Endothelial cell of umbilical vein (primary cell): ENCODE results near the gene DNMT1. TPM values are rescaled to one million over a fixed set of nuclear protein-coding genes. Genes with fewer than 3 reads are reported as not detected.

Experiments
- BruUV-seq: library from RNA; stranded (reverse); fragments of 400-500 nt; replicated peaks from 2 replicates; lab custom pipeline; 2021; lab: Mats Ljungman, UMichigan
- CTCF ChIA-PET: fragments of 300-600, 350-600 bp; sonication (Branson Sonifier 250); formaldehyde crosslinking; loops from one replicate; lab custom pipeline; 2021; ENCODE audit warnings: antibody characterized with exemption, inconsistent platforms; lab: Charles Lee
- POLR2A ChIA-PET: fragments of 300-600, 350-600 bp; sonication (Branson Sonifier 250); formaldehyde crosslinking; loops from one replicate; lab custom pipeline; 2021; ENCODE audit warnings: antibody characterized with exemption, inconsistent platforms; lab: Charles Lee
- DNase-seq: peaks from one replicate; pipeline ENCODE4 v3.0.0-alpha.2; 2011; ENCODE audit warnings: low read depth, low spot score
- FAIRE-seq: peaks from 2 replicates; lab custom pipeline; 2011; peaks lifted over from hg19 to GRCh38; lab: Jason Lieb, UNC
- H2AFZ ChIP-seq: 2 replicates; pipeline ENCODE4 v1.6.0; 2012; ENCODE audit warnings: low read depth, low read length, control low read depth, inconsistent platforms
- H3K27ac ChIP-seq: 2 replicates; pipeline ENCODE4 v1.5.1; 2011; ENCODE audit warnings: low read depth, mild to moderate bottlenecking, control low read depth, low read length, moderate library complexity; ENCODE audit not compliant: insufficient read depth
- H3K27me3 ChIP-seq, 2 experiments: 2 replicates each; pipeline versions ENCODE4 v1.6.0 to v1.6.1; 2011; ENCODE audit warnings: low read length in 2 of 2, mixed read lengths in 1 of 2; ENCODE audit not compliant: control insufficient read depth in 2 of 2, insufficient read depth in 2 of 2
- H3K36me3 ChIP-seq, 2 experiments: 2 replicates in 1 of 2; 3 replicates in 1 of 2; pipeline ENCODE4 v1.5.1; 2011; ENCODE audit warnings: low read length in 2 of 2, mild to moderate bottlenecking in 1 of 2, moderate library complexity in 1 of 2; ENCODE audit not compliant: control insufficient read depth in 2 of 2, insufficient read depth in 2 of 2; ENCODE audit errors: extremely low read depth in 1 of 2
- H3K4me1 ChIP-seq: 3 replicates; pipeline ENCODE4 v1.5.1; 2011; ENCODE audit warnings: mild to moderate bottlenecking, low read length; ENCODE audit not compliant: control insufficient read depth, insufficient read depth; ENCODE audit errors: extremely low read depth
- H3K4me2 ChIP-seq: 2 replicates; pipeline ENCODE4 v1.6.1; 2011; ENCODE audit warnings: low read length, control low read depth, mixed read lengths; ENCODE audit not compliant: insufficient read depth
- H3K4me3 ChIP-seq, 3 experiments: fragments of 200-600 bp in 1 of 3; sonication (generic), shearing (Covaris generic) in 1 of 3; replicated peaks in 1 of 3; 2 replicates each; pipeline ENCODE4 v1.5.1; 2011 to 2016; ENCODE audit warnings: control low read depth in 3 of 3, low read length in 3 of 3, mild to moderate bottlenecking in 2 of 3, inconsistent platforms in 1 of 3, low read depth in 1 of 3, moderate library complexity in 1 of 3; ENCODE audit not compliant: insufficient read depth in 1 of 3
- H3K79me2 ChIP-seq: 2 replicates; pipeline ENCODE4 v1.6.0; 2012; ENCODE audit warnings: low read length, inconsistent platforms; ENCODE audit not compliant: control insufficient read depth, insufficient read depth
- H3K9ac ChIP-seq: replicated peaks from 2 replicates; pipeline ENCODE3; 2011; ENCODE audit warnings: low read length, control low read depth; ENCODE audit not compliant: insufficient read depth; ENCODE audit errors: extremely low read depth
- H3K9me1 ChIP-seq: replicated peaks from 3 replicates; pipeline ENCODE4 v1.6.0; 2011; ENCODE audit warnings: mild to moderate bottlenecking, low read length; ENCODE audit not compliant: control insufficient read depth, insufficient read depth; ENCODE audit errors: extremely low read depth
- H3K9me3 ChIP-seq: replicated peaks from 2 replicates; pipeline ENCODE4 v1.5.1; 2012; ENCODE audit warnings: low read length, inconsistent platforms; ENCODE audit not compliant: control insufficient read depth, insufficient read depth
- H4K20me1 ChIP-seq: replicated peaks from 2 replicates; pipeline ENCODE3; 2011; ENCODE audit warnings: mild to moderate bottlenecking, low read length; ENCODE audit not compliant: control insufficient read depth, insufficient read depth; ENCODE audit errors: extremely low read depth
- EZH2 ChIP-seq: IDR thresholded peaks from 2 replicates; pipeline ENCODE4 v1.6.1; 2012; ENCODE audit warnings: borderline replicate concordance, low read depth, mild to moderate bottlenecking, moderate library complexity, low read length, inconsistent platforms; ENCODE audit not compliant: severe bottlenecking
- FOS ChIP-seq: IDR thresholded peaks from 2 replicates; pipeline ENCODE4 v1.6.1; 2011; ENCODE audit warnings: mild to moderate bottlenecking, low read length, moderate library complexity, borderline replicate concordance; ENCODE audit not compliant: insufficient read depth
- GATA2 ChIP-seq: IDR thresholded peaks from 2 replicates; pipeline ENCODE4 v1.7.0; 2011; ENCODE audit warnings: low read depth, mild to moderate bottlenecking, moderate library complexity, mixed read lengths, low read length; ENCODE audit not compliant: insufficient read length, insufficient read depth
- JUN ChIP-seq: IDR thresholded peaks from 2 replicates; pipeline ENCODE4 v1.6.1; 2011; ENCODE audit warnings: borderline replicate concordance, low read depth; ENCODE audit not compliant: insufficient read length, insufficient read depth
- MYC ChIP-seq: IDR thresholded peaks from one replicate; pipeline ENCODE4 v1.6.1; 2011; ENCODE audit warnings: mild to moderate bottlenecking, low read depth, low read length
- POLR2A ChIP-seq: IDR thresholded peaks from 2 replicates; pipeline ENCODE4 v1.6.1; 2012; ENCODE audit warnings: low read depth, mild to moderate bottlenecking, control low read depth, low read length
- POLR2AphosphoS5 ChIP-seq: IDR thresholded peaks from 2 replicates; pipeline ENCODE4 v1.6.1; 2012; ENCODE audit warnings: low read depth, mild to moderate bottlenecking, control low read depth, low read length, moderate library complexity; ENCODE audit not compliant: insufficient read depth
- dilution Hi-C: fragments of 300-500 bp; cut with MboI; formaldehyde crosslinking; loops from one replicate; pipeline ENCODE4 v1.15.0; 2019; ENCODE audit warnings: low sequenced_read_pairs; ENCODE audit not compliant: extremely low pct_ligation_motif_present
- intact Hi-C: fragments of 100-400 bp; cut with micrococcal nuclease; formaldehyde crosslinking; loops from one replicate; pipeline ENCODE4 v1.10.0; 2022
- polyA plus RNA-seq, 4 experiments: library from polyadenylated mRNA; depleted of rRNA in 3 of 4; stranded (reverse) in 3 of 4; unstranded in 1 of 4; fragments of >200 nt; gene quantifications; 2 replicates each; pipeline versions ENCODE4 v1.2.1 to v1.2.3, GENCODE V29; 2011 to 2012; ENCODE audit warnings: missing spikeins in 1 of 4
- total RNA-seq: library from RNA; stranded (reverse); gene quantifications from 2 replicates; pipeline ENCODE4 v1.2.3, GENCODE V29; 2021
- TF ChIP-seq, protein P1 (sequence below), 2 donors: IDR thresholded peaks; 1 replicate in 1 of 2; 2 replicates in 1 of 2; pipeline ENCODE4 v1.5.1; 2011; ENCODE audit warnings: low read length in 2 of 2, mild to moderate bottlenecking in 2 of 2, moderate library complexity in 2 of 2, control low read depth in 1 of 2, inconsistent platforms in 1 of 2, low read depth in 1 of 2; ENCODE audit not compliant: insufficient read depth in 1 of 2; ENCODE audit errors: extremely low read depth in 1 of 2
- TF ChIP-seq, protein P2 (sequence below): IDR thresholded peaks from 2 replicates; pipeline ENCODE4 v1.6.1; 2011; ENCODE audit not compliant: insufficient read depth, insufficient read length

DNMT1 gene
- total and polyA plus RNA-seq, 2 donors (not counting 3 experiments of a cell fraction or from before 2014, with no cell fraction given), result 53.4 to 165 TPM

DNA sequence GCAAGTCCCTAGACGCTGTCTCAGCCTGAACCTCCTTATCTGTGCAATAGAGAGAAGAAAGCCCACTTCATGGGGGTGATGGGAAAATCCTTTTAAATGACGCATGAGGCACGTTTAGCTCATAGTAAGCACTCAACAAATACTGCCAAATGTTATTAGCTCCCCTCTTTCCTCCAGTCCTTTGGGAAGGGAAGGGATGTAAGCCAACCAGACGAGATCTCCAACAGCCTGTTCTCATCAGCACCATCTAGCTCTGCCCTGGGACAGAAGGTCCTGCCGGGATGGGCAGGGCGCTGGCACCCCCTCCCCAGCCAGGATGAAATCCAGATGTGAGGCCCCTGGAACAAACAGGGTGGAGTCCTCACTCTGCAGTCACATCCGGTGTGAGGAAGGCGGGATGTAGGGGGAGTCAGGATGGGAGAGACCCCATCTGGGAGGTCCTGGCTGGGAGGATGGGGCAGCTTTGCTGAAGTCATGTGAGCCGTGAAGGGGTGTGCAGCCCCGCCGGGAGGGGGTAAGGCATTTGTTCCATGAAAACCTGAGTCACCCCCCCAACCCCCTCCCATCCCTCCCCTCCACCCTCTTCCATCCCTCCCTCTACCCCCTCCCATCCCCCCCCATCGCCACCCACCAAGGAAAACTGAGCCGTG lies 31.7 kb upstream of the DNMT1 start:
- intact Hi-C loops (no loop called here), dilution Hi-C loops (no loop called here)
- Histone ChIP-seq H3K4me1 (peaks cover 6% of the 10 kb centered on the region), H3K79me2 (no peaks in the 10 kb centered on the region), H3K4me3 (no peak overlapping the region), H3K9ac (no peak overlapping the region), H3K4me2 (no peak overlapping the region), H3K27ac (no peak overlapping the region), H4K20me1 (no peaks in the 10 kb centered on the region), H3K9me1 (no peaks in the 10 kb centered on the region), H2AFZ (no peak overlapping the region), H3K36me3 (no peaks in the 10 kb centered on the region), H3K27me3 (no peaks in the 10 kb centered on the region), H3K9me3 (no peaks in the 10 kb centered on the region)
- CTCF ChIA-PET, result interaction anchor here (0.7 to 7.0 kb wide), 3 partner anchors 24 to 162 kb away, joined by 3 to 48 read pairs (median 5); no protein-coding TSS in a partner anchor
- no TSS peak for BruUV-seq
- POLR2A ChIA-PET, result no interaction called here
- DNase-seq (no peak), FAIRE-seq (no peak)
- TF ChIP-seq GATA2 (no peak), JUN (no peak), EZH2 (no peak), FOS (no peak), POLR2AphosphoS5 (no peak), POLR2A (no peak), MYC (no peak)
- TF ChIP-seq, protein P1, sequence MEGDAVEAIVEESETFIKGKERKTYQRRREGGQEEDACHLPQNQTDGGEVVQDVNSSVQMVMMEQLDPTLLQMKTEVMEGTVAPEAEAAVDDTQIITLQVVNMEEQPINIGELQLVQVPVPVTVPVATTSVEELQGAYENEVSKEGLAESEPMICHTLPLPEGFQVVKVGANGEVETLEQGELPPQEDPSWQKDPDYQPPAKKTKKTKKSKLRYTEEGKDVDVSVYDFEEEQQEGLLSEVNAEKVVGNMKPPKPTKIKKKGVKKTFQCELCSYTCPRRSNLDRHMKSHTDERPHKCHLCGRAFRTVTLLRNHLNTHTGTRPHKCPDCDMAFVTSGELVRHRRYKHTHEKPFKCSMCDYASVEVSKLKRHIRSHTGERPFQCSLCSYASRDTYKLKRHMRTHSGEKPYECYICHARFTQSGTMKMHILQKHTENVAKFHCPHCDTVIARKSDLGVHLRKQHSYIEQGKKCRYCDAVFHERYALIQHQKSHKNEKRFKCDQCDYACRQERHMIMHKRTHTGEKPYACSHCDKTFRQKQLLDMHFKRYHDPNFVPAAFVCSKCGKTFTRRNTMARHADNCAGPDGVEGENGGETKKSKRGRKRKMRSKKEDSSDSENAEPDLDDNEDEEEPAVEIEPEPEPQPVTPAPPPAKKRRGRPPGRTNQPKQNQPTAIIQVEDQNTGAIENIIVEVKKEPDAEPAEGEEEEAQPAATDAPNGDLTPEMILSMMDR (IDR thresholded peaks at IDR 0.05; ENCODE audit: extremely low read depth in 1 of 2, insufficient read depth in 1 of 2, low read depth in 1 of 2, low read length in 2 of 2), result no peak
- TF ChIP-seq, protein P2, sequence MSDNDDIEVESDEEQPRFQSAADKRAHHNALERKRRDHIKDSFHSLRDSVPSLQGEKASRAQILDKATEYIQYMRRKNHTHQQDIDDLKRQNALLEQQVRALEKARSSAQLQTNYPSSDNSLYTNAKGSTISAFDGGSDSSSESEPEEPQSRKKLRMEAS, result no peak
